Measurements from ENCODE around the gene TRIM46. TPM values are rescaled to one million over a fixed set of nuclear protein-coding genes. Genes with fewer than 3 reads are reported as not detected.
"Not testable (repeated sequence)": the region's sequence is repeated elsewhere in the genome, so short reads cannot be mapped to it uniquely, and the experiment has no call there.

TRIM46 gene
- polyA plus RNA-seq, 1 experiment, result 2.9 TPM

DNA sequence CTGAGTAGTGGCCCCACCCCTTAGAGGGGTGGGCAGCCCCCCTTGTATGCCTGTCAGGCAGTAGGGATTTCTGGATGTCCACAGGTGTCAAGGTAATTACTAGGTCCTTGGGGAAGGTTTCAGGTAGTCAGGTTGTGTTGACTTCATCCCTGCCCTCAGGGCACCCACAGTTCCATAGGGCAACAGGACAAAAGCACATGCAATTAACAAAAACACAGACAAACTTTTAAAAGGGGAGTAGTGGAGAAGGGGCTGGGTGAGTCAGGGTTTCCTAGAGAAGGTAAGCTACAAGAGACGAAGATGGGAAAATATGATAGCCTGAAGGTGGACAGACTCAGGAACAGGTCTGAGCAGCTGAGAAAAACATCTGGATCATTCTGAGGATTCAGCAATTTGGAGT is 14.7 kb upstream of the TRIM46 start:
- Histone ChIP-seq H3K27me3 (ENCODE audit: control insufficient read depth, insufficient read depth, low read length) (peaks cover 9% of the 10 kb centered on the region), H3K9me3 (ENCODE audit: control insufficient read depth, insufficient read depth, low read length) (no peaks in the 10 kb centered on the region), H3K4me3 (ENCODE audit: low read depth, low read length) (no peak overlapping the region), H3K27ac (ENCODE audit: low read depth, low read length) (peak overlapping the region; percentile 21)
- ChIA-PET CTCF (no interaction called here), POLR2A (interaction anchor here (0.7 kb wide), 1 partner anchor 115 kb away, joined by 4 read pairs; the partner anchor contains the start of gene CLK2)
- DNase-seq (ENCODE audit: low read depth, low spot score), result no peak
- TF ChIP-seq, protein P1, sequence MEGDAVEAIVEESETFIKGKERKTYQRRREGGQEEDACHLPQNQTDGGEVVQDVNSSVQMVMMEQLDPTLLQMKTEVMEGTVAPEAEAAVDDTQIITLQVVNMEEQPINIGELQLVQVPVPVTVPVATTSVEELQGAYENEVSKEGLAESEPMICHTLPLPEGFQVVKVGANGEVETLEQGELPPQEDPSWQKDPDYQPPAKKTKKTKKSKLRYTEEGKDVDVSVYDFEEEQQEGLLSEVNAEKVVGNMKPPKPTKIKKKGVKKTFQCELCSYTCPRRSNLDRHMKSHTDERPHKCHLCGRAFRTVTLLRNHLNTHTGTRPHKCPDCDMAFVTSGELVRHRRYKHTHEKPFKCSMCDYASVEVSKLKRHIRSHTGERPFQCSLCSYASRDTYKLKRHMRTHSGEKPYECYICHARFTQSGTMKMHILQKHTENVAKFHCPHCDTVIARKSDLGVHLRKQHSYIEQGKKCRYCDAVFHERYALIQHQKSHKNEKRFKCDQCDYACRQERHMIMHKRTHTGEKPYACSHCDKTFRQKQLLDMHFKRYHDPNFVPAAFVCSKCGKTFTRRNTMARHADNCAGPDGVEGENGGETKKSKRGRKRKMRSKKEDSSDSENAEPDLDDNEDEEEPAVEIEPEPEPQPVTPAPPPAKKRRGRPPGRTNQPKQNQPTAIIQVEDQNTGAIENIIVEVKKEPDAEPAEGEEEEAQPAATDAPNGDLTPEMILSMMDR (IDR thresholded peaks at IDR 0.05; ENCODE audit: low read depth, low read length), result no peak

DNA sequence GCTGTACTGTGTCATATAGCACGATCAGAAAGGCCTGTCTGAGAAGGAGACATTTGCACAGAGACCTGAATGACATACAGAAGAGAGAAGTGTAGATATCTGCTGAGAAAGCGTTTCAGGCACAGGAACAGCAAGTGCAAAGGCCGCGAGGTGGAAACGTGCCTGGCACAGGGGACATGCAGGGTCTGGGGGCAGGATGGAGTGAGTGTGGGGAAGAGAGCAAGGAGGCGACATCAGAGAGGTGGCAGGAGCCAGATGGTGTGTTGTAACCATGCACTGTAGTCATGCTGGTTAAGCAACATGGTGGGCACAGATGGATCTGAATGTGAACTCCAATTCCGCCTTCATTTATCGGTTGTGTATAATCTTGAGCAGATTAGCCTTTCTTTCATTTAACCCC is 13.5 kb upstream of the TRIM46 start:
- TF ChIP-seq, protein P1 (IDR thresholded peaks at IDR 0.05; ENCODE audit: low read depth, low read length), result no peak
- H3K9me3 ChIP-seq (ENCODE audit: control insufficient read depth, insufficient read depth, low read length), result no peaks in the 10 kb centered on the region
- CTCF ChIA-PET, result interaction anchor here (0.9 to 1.0 kb wide), 2 partner anchors 9 to 65 kb away, joined by 3 read pairs; no protein-coding TSS in a partner anchor

DNA sequence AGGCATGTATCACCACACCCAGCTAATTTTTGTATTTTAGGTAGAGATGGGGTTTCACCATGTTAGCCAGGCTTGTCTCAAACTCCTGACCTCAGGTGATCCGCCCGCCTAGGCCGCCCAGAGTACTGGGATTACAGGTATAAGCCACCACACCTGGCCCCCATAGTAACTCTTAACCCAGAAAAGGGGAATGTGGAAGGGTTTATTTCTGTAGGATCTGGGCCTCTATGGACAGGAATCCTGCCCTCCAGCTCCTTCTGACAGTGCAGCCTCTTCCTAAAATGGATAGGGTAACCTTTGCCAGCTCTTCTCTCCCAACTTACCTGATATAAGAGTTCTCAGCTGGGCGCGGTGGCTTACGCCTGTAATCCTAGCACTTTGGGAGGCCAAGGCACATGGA is 11.0 kb upstream of the TRIM46 start:
- H3K4me3 ChIP-seq (ENCODE audit: low read depth, low read length); H3K9me3 ChIP-seq (ENCODE audit: control insufficient read depth, insufficient read depth, low read length); H3K27ac ChIP-seq (ENCODE audit: low read depth, low read length); DNase-seq (ENCODE audit: low read depth, low spot score); H3K27me3 ChIP-seq (ENCODE audit: control insufficient read depth, insufficient read depth, low read length): not testable (repeated sequence)
- CTCF ChIA-PET, result interaction anchor here (0.7 to 12.4 kb wide), 3 partner anchors 10 to 72 kb away, joined by 6 to 317 read pairs (median 8); partner anchors contain the start of gene KRTCAP2
- POLR2A ChIA-PET, result interaction anchor here (0.8 kb wide), 1 partner anchor 11 kb away, joined by 7 read pairs; no protein-coding TSS in a partner anchor

More for the DNA sequence above, 13.5 kb upstream of the TRIM46 start:
- POLR2A ChIA-PET, result no interaction called here
- no peak overlapping the region for H3K4me3 ChIP-seq (ENCODE audit: low read depth, low read length)
- no peak overlapping the region for H3K27ac ChIP-seq (ENCODE audit: low read depth, low read length)
- peaks cover 5% of the 10 kb centered on the region for H3K27me3 ChIP-seq (ENCODE audit: control insufficient read depth, insufficient read depth, low read length)
- no peak for DNase-seq (ENCODE audit: low read depth, low spot score)

DNA sequence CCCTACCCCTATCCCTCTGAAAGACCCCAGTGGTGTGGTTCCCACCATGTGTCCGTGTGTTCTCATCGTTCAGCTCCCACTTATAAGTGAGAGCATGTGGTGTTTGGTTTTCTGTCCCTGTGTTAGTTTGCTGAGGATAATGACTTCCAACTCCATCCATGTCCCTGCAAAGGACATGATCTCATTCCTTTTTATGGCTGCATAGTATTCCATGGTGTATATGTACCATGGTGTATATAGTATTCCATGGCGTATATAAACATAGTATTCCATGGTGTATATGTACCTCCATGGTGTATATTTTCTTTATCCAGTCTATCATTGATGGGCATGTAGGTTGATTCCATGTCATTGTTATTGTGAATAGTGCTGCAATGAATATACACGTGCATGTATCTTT is 9.9 kb upstream of the TRIM46 start:
- DNase-seq (ENCODE audit: low read depth, low spot score); H3K27me3 ChIP-seq (ENCODE audit: control insufficient read depth, insufficient read depth, low read length); POLR2A ChIA-PET; H3K9me3 ChIP-seq (ENCODE audit: control insufficient read depth, insufficient read depth, low read length); H3K4me3 ChIP-seq (ENCODE audit: low read depth, low read length); H3K27ac ChIP-seq (ENCODE audit: low read depth, low read length): not testable (repeated sequence)
- CTCF ChIA-PET, result interaction anchor here (1.2 to 12.4 kb wide), 3 partner anchors 9 to 73 kb away, joined by 4 to 317 read pairs (median 8); partner anchors contain the start of gene KRTCAP2

DNA sequence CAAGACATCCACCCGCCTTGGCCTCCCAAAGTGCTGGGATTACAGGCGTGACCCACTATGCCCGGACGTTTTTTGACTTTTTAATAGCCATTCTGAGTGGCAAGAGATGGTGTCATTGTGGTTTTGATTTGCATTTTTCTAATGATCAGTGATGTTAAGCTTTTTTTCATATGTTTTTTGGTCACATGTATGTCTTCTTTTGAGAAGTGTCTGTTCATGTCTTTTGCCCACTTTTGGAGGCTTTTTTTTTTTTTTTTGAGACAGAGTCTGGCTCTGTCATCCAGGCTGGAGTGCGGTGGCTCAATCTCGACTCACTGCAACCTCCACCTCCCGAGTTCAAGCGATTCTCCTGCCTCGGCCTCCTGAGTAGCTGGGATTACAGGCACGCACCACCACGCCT is 9.0 kb upstream of the TRIM46 start:
- POLR2A ChIA-PET; H3K9me3 ChIP-seq (ENCODE audit: control insufficient read depth, insufficient read depth, low read length); H3K27ac ChIP-seq (ENCODE audit: low read depth, low read length); H3K27me3 ChIP-seq (ENCODE audit: control insufficient read depth, insufficient read depth, low read length); H3K4me3 ChIP-seq (ENCODE audit: low read depth, low read length); DNase-seq (ENCODE audit: low read depth, low spot score): not testable (repeated sequence)
- CTCF ChIA-PET, result interaction anchor here (1.2 to 12.4 kb wide), 2 partner anchors 30 to 74 kb away, joined by 4 to 317 read pairs; no protein-coding TSS in a partner anchor

DNA sequence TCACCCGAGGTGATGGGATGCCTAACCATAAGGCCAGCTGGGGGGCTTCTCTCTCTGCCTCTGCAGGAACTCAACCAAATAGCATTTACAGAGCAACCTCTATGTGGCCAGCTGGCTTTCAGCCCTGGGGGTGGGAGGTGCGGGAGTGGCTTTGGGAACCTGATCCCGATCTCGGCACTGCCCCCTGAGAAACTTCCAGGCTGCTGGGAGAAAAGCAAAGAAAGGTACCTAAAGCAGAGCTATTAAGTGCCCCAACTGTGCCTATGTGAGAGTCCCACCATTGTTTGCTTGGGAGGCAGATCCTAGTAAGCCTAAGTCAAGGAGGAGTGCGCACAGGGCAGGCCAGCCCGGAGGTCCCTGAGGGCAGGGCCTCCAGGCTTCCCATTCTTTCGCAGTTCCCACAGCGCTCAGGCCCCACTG is 7.6 kb upstream of the TRIM46 start:
- Histone ChIP-seq H3K27ac (ENCODE audit: low read depth, low read length) (no peak overlapping the region), H3K9me3 (ENCODE audit: control insufficient read depth, insufficient read depth, low read length) (no peaks in the 10 kb centered on the region), H3K27me3 (ENCODE audit: control insufficient read depth, insufficient read depth, low read length) (no peaks in the 10 kb centered on the region), H3K4me3 (ENCODE audit: low read depth, low read length) (no peak overlapping the region)
- POLR2A ChIA-PET, result no interaction called here
- no peak for DNase-seq (ENCODE audit: low read depth, low spot score)
- CTCF ChIA-PET, result interaction anchor here (0.6 to 12.4 kb wide), 6 partner anchors 10 to 81 kb away, joined by 3 to 317 read pairs (median 10); no protein-coding TSS in a partner anchor
- TF ChIP-seq, protein P1 (IDR thresholded peaks at IDR 0.05; ENCODE audit: low read depth, low read length), result no peak
